ENCODE results near the gene BCL10.

BCL10 gene

DNA sequence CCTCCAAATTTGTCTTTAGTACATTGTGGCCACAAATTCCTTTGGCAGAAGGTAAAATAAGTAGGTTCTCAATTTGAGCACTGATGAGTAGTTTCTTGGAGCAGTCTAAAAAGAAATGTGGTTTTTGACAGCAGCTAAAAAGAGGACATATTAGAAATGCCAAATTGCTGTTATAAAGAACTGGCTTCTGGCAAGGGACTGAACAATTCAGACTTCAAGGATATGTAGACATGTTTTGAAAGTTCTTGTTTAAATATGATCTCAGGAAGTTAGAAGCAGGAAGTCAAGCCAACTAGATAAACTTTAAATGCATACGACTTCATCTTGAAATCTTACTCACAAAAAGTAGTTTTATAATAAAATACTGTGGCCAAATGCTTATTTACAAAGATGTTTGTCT is 35.8 kb downstream of the BCL10 start:
- DNase-seq (ENCODE audit: low read depth) = no peak
- H3K4me3 ChIP-seq (ENCODE audit: low read length) = no peak overlapping the region
- TF ChIP-seq, protein P1, sequence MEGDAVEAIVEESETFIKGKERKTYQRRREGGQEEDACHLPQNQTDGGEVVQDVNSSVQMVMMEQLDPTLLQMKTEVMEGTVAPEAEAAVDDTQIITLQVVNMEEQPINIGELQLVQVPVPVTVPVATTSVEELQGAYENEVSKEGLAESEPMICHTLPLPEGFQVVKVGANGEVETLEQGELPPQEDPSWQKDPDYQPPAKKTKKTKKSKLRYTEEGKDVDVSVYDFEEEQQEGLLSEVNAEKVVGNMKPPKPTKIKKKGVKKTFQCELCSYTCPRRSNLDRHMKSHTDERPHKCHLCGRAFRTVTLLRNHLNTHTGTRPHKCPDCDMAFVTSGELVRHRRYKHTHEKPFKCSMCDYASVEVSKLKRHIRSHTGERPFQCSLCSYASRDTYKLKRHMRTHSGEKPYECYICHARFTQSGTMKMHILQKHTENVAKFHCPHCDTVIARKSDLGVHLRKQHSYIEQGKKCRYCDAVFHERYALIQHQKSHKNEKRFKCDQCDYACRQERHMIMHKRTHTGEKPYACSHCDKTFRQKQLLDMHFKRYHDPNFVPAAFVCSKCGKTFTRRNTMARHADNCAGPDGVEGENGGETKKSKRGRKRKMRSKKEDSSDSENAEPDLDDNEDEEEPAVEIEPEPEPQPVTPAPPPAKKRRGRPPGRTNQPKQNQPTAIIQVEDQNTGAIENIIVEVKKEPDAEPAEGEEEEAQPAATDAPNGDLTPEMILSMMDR (IDR thresholded peaks at IDR 0.05; ENCODE audit: insufficient read depth, low read depth, low read length, missing control alignments) = no peak

DNA sequence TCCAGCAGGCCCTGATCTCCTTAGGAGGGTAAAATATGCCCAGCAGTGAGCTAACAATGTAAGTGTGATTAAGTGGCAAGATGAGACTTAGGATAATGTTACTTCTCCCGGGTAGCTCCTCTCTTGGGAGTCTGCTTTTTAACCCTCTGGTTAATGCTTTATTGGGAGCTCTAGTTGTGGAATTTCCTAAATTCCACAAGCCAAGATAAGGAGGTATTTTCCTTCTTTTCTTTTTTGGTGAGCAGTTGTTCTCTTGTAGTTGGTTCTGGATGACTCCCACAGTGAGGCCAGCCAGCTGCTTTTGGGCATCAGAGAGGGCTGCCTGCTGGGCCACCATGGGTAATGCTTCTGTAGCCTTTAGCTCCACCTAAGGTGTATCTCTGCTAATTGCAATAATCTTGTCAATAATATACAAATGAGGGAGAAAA is 36.2 kb downstream of the BCL10 start:
- no peak overlapping the region for H3K4me3 ChIP-seq (ENCODE audit: low read length)
- peak; percentile 43 for DNase-seq (ENCODE audit: low read depth)
- TF ChIP-seq, protein P1 (IDR thresholded peaks at IDR 0.05; ENCODE audit: insufficient read depth, low read depth, low read length, missing control alignments) = peak; percentile 45

DNA sequence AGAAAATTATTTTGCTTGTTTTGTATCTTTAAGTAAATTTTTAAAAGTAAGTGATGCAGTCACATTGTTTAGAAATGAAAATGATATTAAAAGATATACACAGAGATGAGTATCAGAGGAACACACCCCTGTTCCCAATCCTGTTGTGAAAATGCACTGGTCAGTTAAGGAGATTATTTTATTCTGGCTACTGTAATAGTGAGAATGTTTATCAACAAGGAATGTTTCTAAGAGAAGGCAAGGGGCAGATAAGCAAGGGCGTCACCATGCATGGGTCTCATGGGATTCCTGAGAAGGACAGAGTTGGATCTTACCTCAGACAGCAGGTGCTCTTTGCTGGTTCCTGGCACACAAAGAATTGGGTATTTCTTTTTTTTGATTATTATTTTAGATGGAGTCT is 38.8 kb downstream of the BCL10 start:
- no peak for DNase-seq (ENCODE audit: low read depth)
- TF ChIP-seq, protein P1 (IDR thresholded peaks at IDR 0.05; ENCODE audit: insufficient read depth, low read depth, low read length, missing control alignments) = no peak
- H3K4me3 ChIP-seq (ENCODE audit: low read length) = no peak overlapping the region

DNA sequence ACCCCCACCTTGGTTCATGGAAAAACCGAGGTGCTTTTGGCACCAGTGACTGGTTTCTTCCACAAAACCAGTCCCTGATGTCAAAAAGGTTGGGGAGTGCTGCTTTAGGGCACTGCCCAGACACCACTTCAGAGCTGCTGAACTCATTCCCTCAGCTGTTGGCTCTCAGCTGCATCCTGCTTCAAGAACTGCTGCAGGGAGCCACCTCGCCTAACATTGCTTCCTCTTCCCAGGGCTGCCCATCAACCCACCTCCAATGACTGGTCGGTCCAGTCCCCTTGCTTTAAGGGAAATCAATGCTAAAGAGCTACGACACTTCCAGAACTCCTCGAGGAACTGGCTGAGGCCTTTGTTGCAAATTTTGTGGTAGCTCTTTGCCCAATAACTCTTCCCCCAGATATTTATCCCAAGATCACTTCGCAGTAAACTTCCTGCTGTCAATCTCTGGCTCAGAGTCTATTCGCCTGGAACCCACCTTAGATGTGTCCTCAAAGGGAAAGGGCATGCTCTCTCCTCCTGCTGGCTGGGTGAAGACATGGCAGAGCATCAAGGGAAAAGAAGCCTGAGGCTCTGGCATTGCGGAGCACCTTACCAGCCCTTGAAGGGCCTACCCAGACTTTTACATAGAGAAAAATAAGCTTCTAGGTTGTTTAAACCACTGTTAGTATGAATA is 46.0 kb downstream of the BCL10 start:
- TF ChIP-seq, protein P1 (IDR thresholded peaks at IDR 0.05; ENCODE audit: insufficient read depth, low read depth, low read length, missing control alignments) = peak; percentile 39
- DNase-seq (ENCODE audit: low read depth) = no peak
- H3K4me3 ChIP-seq (ENCODE audit: low read length) = no peak overlapping the region

DNA sequence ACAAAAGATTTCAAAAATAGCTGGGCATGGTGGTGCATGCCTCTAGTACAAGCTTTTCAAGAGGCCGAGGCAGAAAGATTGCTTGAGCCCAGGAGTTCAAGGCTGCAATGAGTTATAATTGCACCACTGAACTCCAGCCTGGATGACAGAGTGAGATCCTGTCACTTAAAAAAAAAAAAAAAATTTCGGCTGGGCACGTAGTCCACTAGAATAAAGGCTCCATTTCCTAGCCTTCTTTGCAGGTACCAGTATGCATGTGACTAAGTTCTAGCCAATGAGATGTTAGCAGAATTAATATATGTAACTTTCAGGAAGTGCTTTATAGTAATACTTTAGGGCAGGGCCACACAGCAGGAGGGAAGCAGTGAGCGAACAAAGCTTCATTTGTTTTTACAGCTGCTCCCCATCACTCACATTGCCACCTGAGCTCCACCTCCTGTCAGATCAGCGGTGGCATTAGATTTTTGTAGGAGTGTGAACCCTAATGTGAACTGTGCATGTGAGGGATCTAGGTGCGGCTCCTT is 46.8 kb downstream of the BCL10 start:
- TF ChIP-seq, protein P1 (IDR thresholded peaks at IDR 0.05; ENCODE audit: insufficient read depth, low read depth, low read length, missing control alignments) = no peak
- DNase-seq (ENCODE audit: low read depth) = no peak
- no peak overlapping the region for H3K4me3 ChIP-seq (ENCODE audit: low read length)

DNA sequence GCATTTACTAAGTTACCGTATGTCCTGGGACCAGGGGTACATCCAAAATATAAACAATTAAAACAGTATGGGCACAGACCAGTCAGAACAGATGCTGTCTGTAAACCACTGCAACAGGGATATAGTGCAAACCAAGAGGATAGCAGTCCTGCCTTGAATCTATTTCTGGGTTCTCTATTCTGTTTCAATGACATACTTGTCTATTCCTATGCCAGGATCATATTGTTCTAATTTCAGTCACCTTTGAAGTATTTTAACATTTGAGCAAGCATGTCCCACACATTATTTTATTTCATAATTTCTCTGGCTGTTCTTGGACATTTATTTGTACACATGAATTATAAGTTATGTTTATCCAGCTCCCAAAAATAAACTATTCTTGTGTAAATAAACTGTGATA is 47.5 kb downstream of the BCL10 start:
- no peak for DNase-seq (ENCODE audit: low read depth)
- TF ChIP-seq, protein P1 (IDR thresholded peaks at IDR 0.05; ENCODE audit: insufficient read depth, low read depth, low read length, missing control alignments) = no peak
- H3K4me3 ChIP-seq (ENCODE audit: low read length) = no peak overlapping the region
